NCI-H526 (cell line): ENCODE data around the gene DOK6.

Source experiments
- DNase-seq, 2 experiments: peaks; one replicate each; lab custom pipeline; 2025; lab: John Stamatoyannopoulos, UW

DOK6 gene

DNA sequence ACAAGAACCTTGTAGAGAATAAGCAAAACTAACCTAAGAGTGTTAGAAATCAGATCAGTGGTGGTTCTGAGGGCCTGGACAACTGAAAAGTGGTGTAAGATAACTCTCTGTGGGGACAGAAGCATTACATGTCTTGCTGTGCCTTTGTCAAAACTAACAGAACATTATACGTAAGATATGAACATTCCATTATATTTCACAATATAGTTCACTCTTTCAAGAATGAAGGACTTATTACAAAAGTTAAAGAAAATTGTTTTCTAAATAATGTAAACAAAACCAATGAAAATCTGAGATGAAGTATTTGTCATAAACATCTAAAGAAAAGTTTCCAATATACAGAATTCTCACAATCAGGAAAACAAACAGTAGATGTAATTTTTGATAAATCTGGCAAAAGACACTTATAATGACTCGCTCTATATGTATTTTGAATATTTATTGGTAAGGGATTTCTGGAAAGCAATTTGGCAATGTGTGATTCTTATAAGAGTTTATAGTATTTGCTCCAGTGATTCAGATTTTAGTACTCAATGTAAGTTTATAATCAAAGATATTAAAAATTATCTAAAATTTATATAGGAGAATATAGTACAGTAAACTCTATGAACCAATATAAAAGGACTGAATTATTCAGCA is 288.6 kb downstream of the DOK6 start:
- DNase-seq = no peak

GRCh38 chr18:69691008-69691760 is 290.5 kb downstream of the DOK6 start:
- no peak for DNase-seq

- DNase-seq = no peak
Observed at GRCh38 chr18:69697069-69697468, 296.4 kb downstream of the DOK6 start.

DNA sequence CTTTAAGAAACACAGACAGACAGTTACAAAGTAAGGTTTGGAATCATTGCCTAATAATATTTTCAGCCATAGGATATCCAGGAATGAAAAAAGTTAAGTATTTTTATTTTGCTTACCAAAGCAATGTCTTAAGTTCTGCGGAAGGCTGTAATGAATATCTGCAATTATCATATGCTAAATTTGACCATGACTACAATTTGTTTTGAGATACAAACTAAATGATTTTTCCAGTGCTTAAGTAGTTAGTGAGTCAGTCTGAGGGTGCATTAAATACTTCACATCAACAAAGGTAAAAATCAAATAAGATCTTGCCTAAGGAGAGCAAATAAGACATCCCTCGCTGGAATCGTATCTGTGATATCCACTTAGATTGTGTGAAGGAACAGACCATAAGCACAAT is 297.0 kb downstream of the DOK6 start:
- DNase-seq = no peak

- no peak for DNase-seq
Observed at GRCh38 chr18:69701305-69701704, 300.6 kb downstream of the DOK6 start.

- no peak for DNase-seq
Observed at GRCh38 chr18:69703461-69703860, 302.8 kb downstream of the DOK6 start.

DNA sequence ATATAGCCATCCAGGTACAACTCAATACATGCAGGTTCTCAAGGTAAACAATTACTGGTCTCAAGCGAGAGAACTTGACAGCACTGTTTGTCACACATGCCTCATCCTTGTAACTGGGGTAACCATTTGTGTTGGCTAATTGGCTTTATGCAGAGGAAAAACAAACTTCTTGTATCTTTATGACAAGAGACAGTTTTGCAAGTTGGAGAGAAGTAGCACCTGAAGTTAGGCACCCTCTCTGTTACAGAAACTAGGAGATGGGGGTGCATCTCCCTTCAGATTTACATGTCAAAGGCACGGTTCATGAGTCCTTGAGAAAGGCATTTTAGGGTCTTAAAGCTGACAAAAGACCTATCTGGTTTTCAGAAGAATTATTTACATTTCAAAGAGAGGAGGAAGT is 305.3 kb downstream of the DOK6 start:
- no peak for DNase-seq

DNA sequence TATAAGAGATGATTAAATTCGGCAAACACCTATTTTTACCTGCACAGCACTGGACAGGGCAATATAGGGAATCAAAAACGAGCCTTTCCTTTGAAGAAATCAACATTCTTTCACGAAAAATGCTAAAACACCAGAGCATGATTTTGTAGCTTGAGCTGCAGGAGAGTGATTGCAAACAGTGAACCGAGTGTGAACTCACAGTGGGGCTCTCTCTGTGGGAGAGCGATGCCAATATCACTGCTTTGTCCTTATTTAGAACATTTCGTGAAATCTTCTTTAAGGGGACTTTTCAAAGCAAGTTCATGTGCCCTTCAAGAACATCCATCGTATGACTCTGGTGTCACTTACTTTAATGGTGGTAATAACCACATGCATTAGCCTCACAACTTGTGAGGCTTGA is 308.2 kb downstream of the DOK6 start:
- no peak for DNase-seq

GRCh38 chr18:69715191-69715795 is 314.6 kb downstream of the DOK6 start:
- DNase-seq = no peak

GRCh38 chr18:69717586-69717985 is 316.9 kb downstream of the DOK6 start:
- DNase-seq = no peak

DNA sequence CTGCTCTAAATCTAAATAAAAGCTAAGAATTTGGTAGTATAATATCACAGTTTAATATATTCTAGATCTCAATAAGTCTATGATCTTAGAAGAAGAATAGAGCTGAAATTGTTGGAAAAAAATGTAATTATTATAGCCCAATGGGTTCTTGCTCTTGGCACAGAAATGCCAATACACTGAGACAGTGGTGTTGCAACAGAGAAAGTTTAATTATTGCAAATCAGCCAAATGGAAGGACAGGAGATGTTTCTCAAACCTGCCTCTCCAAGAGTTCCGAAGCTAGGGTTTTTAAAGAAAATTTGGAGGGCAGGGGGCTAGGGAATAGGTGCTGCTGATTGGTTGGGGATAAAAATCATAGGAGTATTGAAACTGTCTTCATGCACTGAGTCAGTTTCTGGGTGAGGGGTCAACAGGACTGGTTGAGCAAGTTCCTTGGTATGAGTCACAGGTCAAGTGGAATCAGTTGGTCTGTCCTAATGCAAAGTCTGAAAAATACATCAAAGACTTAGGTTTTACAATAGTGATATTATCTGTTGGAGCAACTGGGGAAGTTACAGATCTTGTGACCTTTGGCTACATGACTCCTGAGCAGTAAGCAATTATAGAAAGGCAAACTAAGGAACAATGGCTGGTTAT is 318.3 kb downstream of the DOK6 start:
- DNase-seq = no peak

DNA sequence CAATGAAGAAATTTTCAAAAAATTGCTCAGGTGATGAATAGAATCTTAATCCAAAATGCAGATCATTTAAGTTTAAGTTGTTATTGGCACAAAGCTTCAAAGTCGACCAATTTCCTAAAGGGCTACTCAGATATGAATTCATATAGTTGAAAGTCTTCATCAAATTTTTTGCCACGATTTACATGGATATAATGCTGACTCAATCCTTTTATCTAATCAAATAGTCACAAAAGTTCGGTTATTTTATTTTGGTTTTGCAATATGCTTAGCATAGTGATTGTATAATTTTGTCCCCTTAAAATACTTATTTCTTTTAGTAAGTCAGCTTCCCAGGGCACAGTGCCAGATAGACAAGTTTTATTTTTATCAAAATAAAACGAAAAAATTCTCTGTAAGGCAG is 319.7 kb downstream of the DOK6 start:
- DNase-seq = no peak

GRCh38 chr18:69723434-69723833 is 322.7 kb downstream of the DOK6 start:
- no peak for DNase-seq

DNA sequence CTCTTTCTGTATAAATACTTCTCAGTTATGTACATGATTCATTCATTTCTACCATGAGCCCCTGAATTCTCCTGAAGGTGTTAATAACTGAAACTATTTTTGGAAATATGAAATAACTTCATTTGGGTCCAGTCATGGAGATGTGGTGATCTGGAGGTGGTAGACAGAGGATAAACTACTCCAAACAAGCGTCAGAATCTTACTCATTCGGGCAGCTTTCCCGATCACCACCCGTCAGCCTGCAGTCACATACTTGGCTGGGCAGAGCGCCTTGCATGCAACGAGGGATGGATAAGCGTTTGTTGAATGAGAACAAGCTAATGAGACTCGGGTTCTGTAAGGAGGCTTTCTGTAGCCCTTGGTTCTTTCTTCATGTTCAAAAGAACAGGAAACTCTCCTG is 324.3 kb downstream of the DOK6 start:
- DNase-seq = no peak

DNA sequence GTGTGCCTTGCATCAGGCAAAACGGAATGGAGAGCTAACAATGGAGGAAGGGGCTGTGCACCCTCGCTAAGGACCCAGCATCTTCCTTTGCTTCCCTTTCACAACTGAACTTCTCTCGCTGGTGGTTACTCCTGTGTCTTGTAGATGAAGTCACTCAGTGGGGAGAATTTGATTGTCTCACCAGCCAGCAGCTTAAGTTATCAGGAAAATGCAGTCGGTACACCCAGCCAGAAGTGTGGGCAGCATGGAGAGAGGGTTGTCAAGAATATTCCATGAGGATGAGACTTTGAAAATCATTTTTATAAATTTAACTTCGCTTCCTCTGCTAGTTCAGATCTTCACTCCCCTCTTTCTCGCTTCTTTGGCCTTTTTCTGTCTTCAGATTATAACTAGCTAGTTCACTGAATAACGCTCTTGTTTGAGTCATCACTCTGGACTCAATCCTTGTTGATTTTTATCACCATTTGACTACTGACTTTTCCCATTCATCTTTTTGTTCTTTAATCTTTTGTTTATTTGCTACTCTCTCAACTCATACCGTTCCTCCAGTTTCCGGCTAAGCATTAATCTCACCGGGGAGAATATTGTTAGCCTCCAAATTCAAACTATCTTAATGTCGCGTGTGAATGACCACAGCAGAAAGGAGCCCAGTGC is 325.3 kb downstream of the DOK6 start:
- no peak for DNase-seq

DNA sequence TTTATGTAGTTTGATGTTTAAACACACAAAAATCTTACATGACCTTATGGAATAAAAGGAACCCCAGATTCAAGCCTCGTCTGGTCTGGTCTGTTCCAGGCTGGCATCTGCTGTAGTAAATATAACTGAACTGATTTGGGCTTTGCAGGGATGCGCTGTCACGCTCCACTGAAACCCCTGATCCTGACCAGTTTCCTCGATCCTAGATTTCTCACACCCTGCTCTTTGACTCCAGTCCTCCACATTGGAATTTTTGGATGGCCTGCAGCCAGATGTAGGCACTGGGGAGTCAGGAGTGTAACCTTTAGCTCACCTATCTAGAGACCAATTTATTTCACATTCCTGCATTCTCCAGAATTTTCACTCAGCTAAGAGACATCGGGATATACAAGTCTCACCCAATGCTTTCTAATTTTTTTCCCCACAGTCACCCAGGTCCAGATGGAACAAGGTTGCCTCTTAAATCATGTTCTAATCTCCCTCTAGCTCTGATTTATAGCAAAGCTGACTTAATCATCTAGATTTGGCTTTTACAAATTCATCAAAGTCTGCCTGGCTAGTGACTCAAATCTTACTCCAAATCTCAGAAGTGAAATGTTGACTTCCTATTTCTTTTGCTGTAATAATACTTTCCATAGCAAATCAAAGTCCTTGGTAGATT is 327.4 kb downstream of the DOK6 start:
- DNase-seq = no peak

DNA sequence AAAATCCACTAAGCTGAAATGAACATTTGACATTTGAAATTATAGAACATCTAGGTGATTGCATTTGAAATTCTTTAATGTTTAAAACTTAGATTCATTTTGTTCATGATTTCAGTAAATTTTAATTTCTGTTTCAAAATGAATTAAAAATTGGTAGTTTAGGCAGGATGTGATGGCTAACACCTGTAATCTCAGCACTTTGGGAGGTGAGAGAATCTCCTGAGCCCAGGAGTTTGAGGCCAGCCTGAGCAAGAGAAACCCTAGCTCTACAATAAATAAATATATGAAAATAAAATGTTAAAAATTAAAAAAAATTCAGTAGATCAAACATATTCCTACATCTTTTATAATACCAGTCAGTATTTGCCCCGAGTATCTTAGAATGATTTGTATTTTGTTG is 330.0 kb downstream of the DOK6 start:
- no peak for DNase-seq

GRCh38 chr18:69734536-69734935 is 333.8 kb downstream of the DOK6 start:
- no peak for DNase-seq

DNA sequence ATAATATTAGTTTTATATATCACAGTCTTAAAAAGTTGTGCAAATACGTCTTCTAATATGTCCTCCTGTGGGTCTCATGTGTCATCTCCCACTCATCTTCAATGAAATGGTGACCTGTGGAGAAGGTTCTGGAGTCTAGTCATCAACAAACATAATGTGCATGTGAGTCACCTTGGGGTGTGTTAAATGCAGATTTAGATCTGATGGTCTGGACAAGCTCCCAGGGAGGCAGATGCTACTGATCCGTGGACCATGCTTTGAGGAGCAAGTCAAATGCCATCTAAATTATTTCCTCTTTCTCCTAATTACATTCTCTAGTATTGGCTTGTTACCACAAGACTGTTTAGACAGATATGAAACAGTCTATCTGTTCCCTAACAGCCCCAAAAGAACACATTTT is 336.0 kb downstream of the DOK6 start:
- no peak for DNase-seq

- DNase-seq = no peak
Observed at GRCh38 chr18:69737851-69738250, 337.2 kb downstream of the DOK6 start.

DNA sequence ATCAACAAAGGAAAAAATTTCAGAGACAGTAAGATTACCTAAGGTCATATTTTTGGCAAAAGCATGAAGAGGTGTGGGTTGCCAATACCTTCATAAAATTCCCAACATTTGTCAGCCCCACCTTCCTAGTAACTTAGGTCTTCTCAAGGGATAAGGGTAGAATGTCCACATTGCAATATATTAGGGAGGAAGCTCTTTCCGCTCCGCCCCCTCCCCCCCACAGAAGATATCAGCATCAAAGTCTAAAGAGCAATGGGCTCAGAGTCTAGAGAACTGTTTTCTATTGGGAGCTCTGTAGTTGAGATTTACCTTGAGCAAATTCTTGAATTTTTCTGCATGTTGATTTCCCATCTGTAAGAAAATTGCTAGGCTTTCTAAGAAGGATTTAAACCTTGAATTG is 346.7 kb downstream of the DOK6 start:
- DNase-seq = no peak
